Keratinocyte (primary cell): ENCODE measurements around the gene UBR3.

Source experiments
- EZH2 ChIP-seq: IDR thresholded peaks from one replicate; pipeline ENCODE4 v1.6.1; 2012; ENCODE audit warnings: inconsistent platforms, mild to moderate bottlenecking, low read length, moderate library complexity
- TF ChIP-seq, protein P1 (sequence below), 3 experiments: IDR thresholded peaks in 1 of 3; conservative IDR thresholded peaks in 1 of 3; optimal IDR thresholded peaks in 1 of 3; 2 replicates in 2 of 3; 3 replicates in 1 of 3; pipeline versions ENCODE3 to v1.5.1; 2011; ENCODE audit warnings: low read length in 3 of 3, mild to moderate bottlenecking in 3 of 3, moderate library complexity in 2 of 3, control low read depth in 1 of 3, inconsistent platforms in 1 of 3; ENCODE audit not compliant: insufficient read depth in 2 of 3; ENCODE audit errors: extremely low read depth in 1 of 3

DNA sequence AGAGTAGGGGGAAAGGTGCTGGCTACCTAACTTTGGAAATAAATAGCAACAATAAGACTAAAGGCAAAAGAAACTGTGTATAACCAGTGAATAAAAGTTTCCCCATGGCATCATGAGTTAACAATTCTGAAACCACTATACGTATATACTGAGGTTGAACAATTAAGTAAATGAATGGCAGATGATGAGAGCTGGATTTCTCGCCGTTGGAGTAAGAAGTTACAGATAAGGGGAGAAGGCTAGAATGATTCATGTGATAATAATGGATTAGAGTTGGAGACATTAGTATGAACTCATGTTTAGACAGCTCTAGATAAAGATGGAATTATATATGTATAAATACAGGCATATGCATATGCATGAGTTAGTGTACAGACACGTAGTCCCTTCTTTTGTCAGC lies 152.7 kb downstream of the UBR3 start:
- TF ChIP-seq, protein P1, sequence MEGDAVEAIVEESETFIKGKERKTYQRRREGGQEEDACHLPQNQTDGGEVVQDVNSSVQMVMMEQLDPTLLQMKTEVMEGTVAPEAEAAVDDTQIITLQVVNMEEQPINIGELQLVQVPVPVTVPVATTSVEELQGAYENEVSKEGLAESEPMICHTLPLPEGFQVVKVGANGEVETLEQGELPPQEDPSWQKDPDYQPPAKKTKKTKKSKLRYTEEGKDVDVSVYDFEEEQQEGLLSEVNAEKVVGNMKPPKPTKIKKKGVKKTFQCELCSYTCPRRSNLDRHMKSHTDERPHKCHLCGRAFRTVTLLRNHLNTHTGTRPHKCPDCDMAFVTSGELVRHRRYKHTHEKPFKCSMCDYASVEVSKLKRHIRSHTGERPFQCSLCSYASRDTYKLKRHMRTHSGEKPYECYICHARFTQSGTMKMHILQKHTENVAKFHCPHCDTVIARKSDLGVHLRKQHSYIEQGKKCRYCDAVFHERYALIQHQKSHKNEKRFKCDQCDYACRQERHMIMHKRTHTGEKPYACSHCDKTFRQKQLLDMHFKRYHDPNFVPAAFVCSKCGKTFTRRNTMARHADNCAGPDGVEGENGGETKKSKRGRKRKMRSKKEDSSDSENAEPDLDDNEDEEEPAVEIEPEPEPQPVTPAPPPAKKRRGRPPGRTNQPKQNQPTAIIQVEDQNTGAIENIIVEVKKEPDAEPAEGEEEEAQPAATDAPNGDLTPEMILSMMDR (optimal IDR thresholded peaks at IDR 0.05 in 1 of 3, IDR thresholded peaks at IDR 0.05 in 1 of 3, conservative IDR thresholded peaks at IDR 0.05 in 1 of 3; ENCODE audit: extremely low read depth in 1 of 3, insufficient read depth in 2 of 3, low read length in 3 of 3): no peak
- TF ChIP-seq EZH2: no peak
